H1 (cell line): ENCODE results near the gene SNAI1. TPM values are rescaled to one million over a fixed set of nuclear protein-coding genes. Genes with fewer than 3 reads are reported as not detected.

Source experiments
- CTCF ChIA-PET: fragments of 300-600 bp; sonication (Branson Sonifier 250); formaldehyde crosslinking; loops from one replicate; lab custom pipeline; 2021; ENCODE audit not compliant: partially characterized antibody; lab: Charles Lee
- POLR2A ChIA-PET: fragments of 300-600 bp; sonication (Branson Sonifier 250); formaldehyde crosslinking; loops from one replicate; lab custom pipeline; 2021; ENCODE audit warnings: inconsistent platforms; ENCODE audit not compliant: partially characterized antibody; lab: Charles Lee
- DNase-seq, 2 experiments: peaks; one replicate each; pipeline versions ENCODE4 v3.0.0 to v3.0.0-alpha.2; 2010 to 2022; ENCODE audit warnings: low spot score in 2 of 2, low read depth in 1 of 2, mixed read lengths in 1 of 2
- FAIRE-seq: peaks from 2 replicates; lab custom pipeline; 2011; peaks lifted over from hg19 to GRCh38; lab: Jason Lieb, UNC
- H2AFZ ChIP-seq: 2 replicates; pipeline ENCODE4 v1.8.1; 2012; ENCODE audit warnings: low read length, inconsistent platforms
- H2AK5ac ChIP-seq: 2 replicates; pipeline ENCODE4 v1.6.1; 2013; ENCODE audit warnings: low read depth, low read length
- H2BK120ac ChIP-seq: replicated peaks from 2 replicates; pipeline ENCODE3; 2013; ENCODE audit warnings: low read depth, low read length, inconsistent platforms
- H2BK12ac ChIP-seq: 2 replicates; pipeline ENCODE4 v1.6.1; 2013; ENCODE audit warnings: low read depth, low read length
- H2BK15ac ChIP-seq: 2 replicates; pipeline ENCODE4 v1.6.1; 2013; ENCODE audit warnings: low read length
- H2BK20ac ChIP-seq: 2 replicates; pipeline ENCODE4 v1.6.1; 2013; ENCODE audit warnings: low read length
- H2BK5ac ChIP-seq: 2 replicates; pipeline ENCODE4 v1.6.1; 2013; ENCODE audit warnings: low read depth, low read length
- H3K14ac ChIP-seq: 2 replicates; pipeline ENCODE4 v1.6.1; 2013; ENCODE audit warnings: inconsistent platforms; ENCODE audit not compliant: insufficient read length
- H3K18ac ChIP-seq: 2 replicates; pipeline ENCODE4 v1.6.1; 2013; ENCODE audit warnings: low read length; ENCODE audit errors: extremely low read depth
- H3K23ac ChIP-seq: 2 replicates; pipeline ENCODE4 v1.6.1; 2013; ENCODE audit warnings: inconsistent platforms; ENCODE audit not compliant: insufficient read length
- H3K23me2 ChIP-seq: 2 replicates; pipeline ENCODE4 v1.6.1; 2013; ENCODE audit warnings: low read depth, low read length
- H3K27ac ChIP-seq: 2 replicates; pipeline ENCODE4 v1.6.1; 2011; ENCODE audit warnings: low read depth, low read length, inconsistent platforms
- H3K27me3 ChIP-seq, 4 experiments: replicated peaks in 1 of 4; 1 replicate in 1 of 4; 2 replicates in 3 of 4; pipeline versions ENCODE4 v1.6.1 to v1.8.1; 2011 to 2013; ENCODE audit warnings: low read length in 3 of 4, mild to moderate bottlenecking in 3 of 4, inconsistent platforms in 2 of 4, mixed read lengths in 2 of 4, moderate library complexity in 1 of 4; ENCODE audit not compliant: control insufficient read depth in 3 of 4, insufficient read depth in 3 of 4; ENCODE audit errors: extremely low read depth in 1 of 4
- H3K36me3 ChIP-seq, 4 experiments: 2 replicates each; pipeline versions ENCODE4 v1.6.1 to v1.8.1; 2011 to 2013; ENCODE audit warnings: mild to moderate bottlenecking in 4 of 4, low read length in 3 of 4, moderate library complexity in 2 of 4, control low read depth in 1 of 4, inconsistent platforms in 1 of 4; ENCODE audit not compliant: insufficient read depth in 4 of 4, control insufficient read depth in 2 of 4
- H3K4ac ChIP-seq: replicated peaks from 2 replicates; pipeline ENCODE3; 2013; ENCODE audit warnings: low read length, low read depth, mixed read lengths, inconsistent platforms; ENCODE audit not compliant: insufficient read length
- H3K4me1 ChIP-seq, 4 experiments: replicated peaks in 1 of 4; 1 replicate in 1 of 4; 2 replicates in 3 of 4; pipeline versions ENCODE4 v1.6.1 to v1.8.1; 2011 to 2013; ENCODE audit warnings: low read length in 3 of 4, inconsistent platforms in 2 of 4, mixed read lengths in 1 of 4; ENCODE audit not compliant: insufficient read depth in 4 of 4, control insufficient read depth in 3 of 4
- H3K4me2 ChIP-seq, 2 experiments: 2 replicates each; pipeline versions ENCODE4 v1.6.1 to v1.8.1; 2011 to 2013; ENCODE audit warnings: low read depth in 2 of 2, low read length in 2 of 2, control low read depth in 1 of 2, inconsistent platforms in 1 of 2, mild to moderate bottlenecking in 1 of 2; ENCODE audit not compliant: insufficient read depth in 1 of 2
- H3K4me3 ChIP-seq, 4 experiments: fragments of 200-600, 300-600 bp in 1 of 4; sonication (generic), shearing (Covaris generic), sonication (Bioruptor Twin) in 1 of 4; 2 replicates each; pipeline versions ENCODE4 v1.5.1 to v1.8.1; 2011 to 2016; ENCODE audit warnings: low read length in 4 of 4, low read depth in 3 of 4, control low read depth in 2 of 4, inconsistent platforms in 2 of 4, mild to moderate bottlenecking in 2 of 4, mixed read lengths in 1 of 4, moderate library complexity in 1 of 4; ENCODE audit not compliant: insufficient read depth in 2 of 4; ENCODE audit errors: extremely low read depth in 1 of 4
- H3K56ac ChIP-seq: replicated peaks from 2 replicates; pipeline ENCODE3; 2013; ENCODE audit warnings: low read depth, mild to moderate bottlenecking, mixed read lengths, low read length, inconsistent platforms; ENCODE audit not compliant: insufficient read length
- H3K79me1 ChIP-seq: 2 replicates; pipeline ENCODE4 v1.6.1; 2013; ENCODE audit warnings: low read depth, low read length, control low read depth
- H3K79me2 ChIP-seq, 2 experiments: 2 replicates each; pipeline versions ENCODE4 v1.6.1 to v1.8.1; 2012 to 2013; ENCODE audit warnings: low read length in 2 of 2, mild to moderate bottlenecking in 2 of 2, inconsistent platforms in 1 of 2; ENCODE audit not compliant: insufficient read depth in 2 of 2, control insufficient read depth in 1 of 2
- H3K9ac ChIP-seq, 4 experiments: replicated peaks in 1 of 4; 1 replicate in 1 of 4; 2 replicates in 3 of 4; pipeline versions ENCODE4 v1.6.1 to v1.8.1; 2011 to 2013; ENCODE audit warnings: low read depth in 3 of 4, low read length in 3 of 4, control low read depth in 2 of 4, mild to moderate bottlenecking in 2 of 4, moderate library complexity in 2 of 4, inconsistent platforms in 1 of 4; ENCODE audit errors: extremely low read depth in 1 of 4
- H3K9me3 ChIP-seq, 2 experiments: 2 replicates each; pipeline versions ENCODE4 v1.6.1 to v1.8.1; 2012 to 2013; ENCODE audit warnings: mild to moderate bottlenecking in 2 of 2, moderate library complexity in 2 of 2, control low read depth in 1 of 2, inconsistent platforms in 1 of 2, low read depth in 1 of 2, low read length in 1 of 2, mixed read lengths in 1 of 2; ENCODE audit not compliant: insufficient read depth in 2 of 2
- H4K20me1 ChIP-seq, 2 experiments: replicated peaks in 1 of 2; 2 replicates each; pipeline versions ENCODE3 to v1.8.1; 2011 to 2013; ENCODE audit warnings: inconsistent platforms in 2 of 2, low read length in 2 of 2, mild to moderate bottlenecking in 1 of 2; ENCODE audit not compliant: insufficient read depth in 2 of 2, control insufficient read depth in 1 of 2
- H4K5ac ChIP-seq: 2 replicates; pipeline ENCODE4 v1.6.1; 2013; ENCODE audit warnings: low read length, low read depth, mixed read lengths, inconsistent platforms; ENCODE audit not compliant: insufficient read length
- H4K8ac ChIP-seq: 2 replicates; pipeline ENCODE4 v1.8.0; 2013; ENCODE audit warnings: mild to moderate bottlenecking, moderate library complexity, low read length, inconsistent platforms; ENCODE audit not compliant: insufficient read depth; ENCODE audit errors: extremely low read depth
- H4K91ac ChIP-seq: replicated peaks from 2 replicates; pipeline ENCODE3; 2013; ENCODE audit warnings: low read length, mixed read lengths, inconsistent platforms; ENCODE audit not compliant: insufficient read length
- SRF ChIP-seq: IDR thresholded peaks from 2 replicates; pipeline ENCODE4 v1.6.1; 2011; ENCODE audit warnings: mild to moderate bottlenecking, low read depth, low read length, moderate library complexity
- WGBS, 2 experiments: shearing (Covaris generic) in 1 of 2; methylation state at CpG; one replicate each; pipeline versions ENCODE4 v1.1.6 to v1.1.7; 2013 to 2015; ENCODE audit warnings: low lambda C conversion rate in 2 of 2, mixed read lengths in 2 of 2, inconsistent platforms in 1 of 2, low coverage in 1 of 2, missing lambda C conversion rate in 1 of 2; ENCODE audit not compliant: insufficient replicate concordance in 2 of 2, insufficient coverage in 1 of 2, insufficient read length in 1 of 2; ENCODE audit errors: extremely low coverage in 1 of 2, missing lambda C conversion rate in 1 of 2; 5-methylcytosine and 5-hydroxymethylcytosine counted together
- polyA plus RNA-seq, 7 experiments: library from polyadenylated mRNA; depleted of rRNA in 3 of 7; stranded (reverse) in 5 of 7; unstranded in 2 of 7; fragments of >200 nt in 5 of 7; fragments of 200-250 nt in 2 of 7; gene quantifications; 1 replicate in 5 of 7; 2 replicates in 1 of 7; 4 replicates in 1 of 7; pipeline versions ENCODE4 v1.2.1 to v1.2.3, GENCODE V29; 2011 to 2013; ENCODE audit warnings: missing spikeins in 2 of 7, mixed read lengths in 2 of 7
- total RNA-seq: library from RNA; stranded (reverse); fragmentation: NEBNext Ultra II Directional; extraction: Animal tissue kit (Norgen Biotek cat#: 25700); gene quantifications from 2 replicates; pipeline ENCODE4 v1.2.1, GENCODE V29; 2021

SNAI1 gene
- total and polyA plus RNA-seq, 2 of the 8 experiments (the other 6 are each of a cell fraction or from before 2014, with no cell fraction given), result 6.5 to 8.0 TPM

- Histone ChIP-seq H2BK12ac (no peak overlapping the region), H4K91ac (no peak overlapping the region), H3K4me1 (0 out of 7 replicates have a peak, but pooled peaks cover 0 to 2% (median 0%) of the 10 kb centered on the region in 4 experiments), H2BK15ac (no peak overlapping the region), H3K79me2 (no peaks in the 10 kb centered on the region), H2AK5ac (no peak overlapping the region), H3K4ac (no peak overlapping the region), H3K27me3 (peaks cover 0 to 2% (median 0%) of the 10 kb centered on the region in 4 experiments; a peak in 1 of 7 replicates), H3K56ac (no peak overlapping the region), H2BK5ac (no peak overlapping the region), H3K23ac (no peak overlapping the region), H3K79me1 (no peaks in the 10 kb centered on the region), H2BK20ac (no peak overlapping the region), H3K9me3 (no peaks in the 10 kb centered on the region), H3K23me2 (no peaks in the 10 kb centered on the region), H3K14ac (no peak overlapping the region), H3K18ac (no peak overlapping the region), H2AFZ (no peak overlapping the region), H3K4me2 (no peak overlapping the region), H3K9ac (no peak overlapping the region), H3K36me3 (no peaks in the 10 kb centered on the region), H4K8ac (no peak overlapping the region), H2BK120ac (no peak overlapping the region), H4K5ac (no peak overlapping the region), H4K20me1 (no peaks in the 10 kb centered on the region), H3K27ac (no peak overlapping the region), H3K4me3 (no peak overlapping the region)
- POLR2A ChIA-PET, result interaction anchor here (13.6 kb wide), 1 partner anchor 19 kb away, joined by 183 read pairs; the partner anchor contains the start of gene SNAI1
- DNase-seq (no peak), FAIRE-seq (no peak)
- CTCF ChIA-PET, result interaction anchor here (1.3 to 2.1 kb wide), 4 partner anchors 16 to 81 kb away, joined by 3 to 4 read pairs (median 4); no protein-coding TSS in a partner anchor
- WGBS, 2 experiments, result 91% methylated on average over 4 of the region's 4 CpGs; no CpG with 5 or more reads in 1 of the 2 experiments
- TF ChIP-seq SRF, result no peak
These were observed 21.4 kb downstream of the SNAI1 start for GRCh38 chr20:50004229-50004628.
